GM15510 (cell line): Measurements from ENCODE around the gene CA12.

Source experiments
- POLR2A ChIP-seq: IDR thresholded peaks from 3 replicates; pipeline ENCODE4 v1.6.1; 2011; ENCODE audit warnings: borderline replicate concordance; ENCODE audit not compliant: insufficient read length; ENCODE audit errors: extremely low read depth

CA12 gene

GRCh38 chr15:63362196-63362595 is 19.4 kb downstream of the CA12 start:
- no peak for TF ChIP-seq POLR2A

GRCh38 chr15:63360170-63360569 is 21.5 kb downstream of the CA12 start:
- no peak for TF ChIP-seq POLR2A

- TF ChIP-seq POLR2A: no peak
These were observed 23.2 kb downstream of the CA12 start for GRCh38 chr15:63358241-63359029.

GRCh38 chr15:63357731-63358130 is 23.9 kb downstream of the CA12 start:
- TF ChIP-seq POLR2A: no peak

- no peak for TF ChIP-seq POLR2A
These were observed 24.6 kb downstream of the CA12 start for GRCh38 chr15:63357061-63357460.

- no peak for TF ChIP-seq POLR2A
These were observed 26.6 kb downstream of the CA12 start for GRCh38 chr15:63354821-63355650.

GRCh38 chr15:63353887-63354286 is 27.8 kb downstream of the CA12 start:
- TF ChIP-seq POLR2A: no peak

GRCh38 chr15:63353261-63353660 is 28.4 kb downstream of the CA12 start:
- TF ChIP-seq POLR2A: no peak

- no peak for TF ChIP-seq POLR2A
These were observed 28.8 kb downstream of the CA12 start for GRCh38 chr15:63352808-63353207.

GRCh38 chr15:63351170-63351569 is 30.5 kb downstream of the CA12 start:
- TF ChIP-seq POLR2A: no peak

GRCh38 chr15:63350178-63350621 is 31.4 kb downstream of the CA12 start:
- TF ChIP-seq POLR2A: no peak

GRCh38 chr15:63349621-63350020 is 32.0 kb downstream of the CA12 start:
- no peak for TF ChIP-seq POLR2A

- no peak for TF ChIP-seq POLR2A
These were observed 32.5 kb downstream of the CA12 start for GRCh38 chr15:63349156-63349555.

- TF ChIP-seq POLR2A: no peak
These were observed 33.3 kb downstream of the CA12 start for GRCh38 chr15:63348392-63348791.

GRCh38 chr15:63347074-63347857 is 34.4 kb downstream of the CA12 start:
- TF ChIP-seq POLR2A: no peak
